OCI-LY1 (cell line): ENCODE data around the gene GSX1.

Source experiments
- EZH2 ChIP-seq: fragments of 200-600 bp; sonication (generic), shearing (Covaris generic); IDR thresholded peaks from 2 replicates; pipeline ENCODE4 v1.8.0; 2017; ENCODE audit warnings: borderline replicate concordance, mixed run types, mild to moderate bottlenecking, antibody characterized with exemption, low read length, moderate library complexity, mixed read lengths
- TF ChIP-seq, protein P1 (sequence below): fragments of 200-600 bp; sonication (generic), shearing (Covaris generic); IDR thresholded peaks from 2 replicates; pipeline ENCODE4 v1.5.1; 2017; ENCODE audit warnings: mild to moderate bottlenecking, antibody characterized with exemption, low read length, moderate library complexity, mixed read lengths

DNA sequence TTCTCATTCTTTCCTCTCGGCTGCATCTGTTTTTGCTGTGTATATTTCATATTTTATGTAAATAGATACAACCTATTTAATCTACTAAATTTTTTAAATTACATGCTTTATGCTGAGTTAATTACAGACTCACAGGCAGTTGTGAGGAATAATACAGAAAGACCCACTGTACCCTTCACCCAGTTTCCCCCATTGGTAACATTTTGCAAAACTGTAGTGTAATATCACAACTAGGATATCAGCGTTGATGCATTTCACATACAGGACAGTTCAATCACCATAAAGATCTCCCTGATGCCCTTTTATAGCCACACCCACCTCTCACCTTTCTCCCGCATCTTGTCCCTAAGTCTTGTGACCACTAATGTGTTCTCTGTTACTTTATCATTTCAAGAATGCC is 43.5 kb downstream of the GSX1 start:
- no peak for TF ChIP-seq EZH2
- TF ChIP-seq, protein P1, sequence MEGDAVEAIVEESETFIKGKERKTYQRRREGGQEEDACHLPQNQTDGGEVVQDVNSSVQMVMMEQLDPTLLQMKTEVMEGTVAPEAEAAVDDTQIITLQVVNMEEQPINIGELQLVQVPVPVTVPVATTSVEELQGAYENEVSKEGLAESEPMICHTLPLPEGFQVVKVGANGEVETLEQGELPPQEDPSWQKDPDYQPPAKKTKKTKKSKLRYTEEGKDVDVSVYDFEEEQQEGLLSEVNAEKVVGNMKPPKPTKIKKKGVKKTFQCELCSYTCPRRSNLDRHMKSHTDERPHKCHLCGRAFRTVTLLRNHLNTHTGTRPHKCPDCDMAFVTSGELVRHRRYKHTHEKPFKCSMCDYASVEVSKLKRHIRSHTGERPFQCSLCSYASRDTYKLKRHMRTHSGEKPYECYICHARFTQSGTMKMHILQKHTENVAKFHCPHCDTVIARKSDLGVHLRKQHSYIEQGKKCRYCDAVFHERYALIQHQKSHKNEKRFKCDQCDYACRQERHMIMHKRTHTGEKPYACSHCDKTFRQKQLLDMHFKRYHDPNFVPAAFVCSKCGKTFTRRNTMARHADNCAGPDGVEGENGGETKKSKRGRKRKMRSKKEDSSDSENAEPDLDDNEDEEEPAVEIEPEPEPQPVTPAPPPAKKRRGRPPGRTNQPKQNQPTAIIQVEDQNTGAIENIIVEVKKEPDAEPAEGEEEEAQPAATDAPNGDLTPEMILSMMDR = no peak
